H54 (cell line): Measurements from ENCODE around the gene GPR150.

ENCODE experiments used
- DNase-seq: peaks from one replicate; pipeline ENCODE4 v3.0.0; 2011; ENCODE audit warnings: low spot score, mixed read lengths; ENCODE audit not compliant: insufficient read length
- FAIRE-seq: peaks from 3 replicates; lab custom pipeline; 2011; peaks lifted over from hg19 to GRCh38; lab: Jason Lieb, UNC
- POLR2A ChIP-seq: IDR thresholded peaks from 2 replicates; pipeline ENCODE4 v1.6.1; 2011; ENCODE audit warnings: low read depth, mild to moderate bottlenecking, low read length

Gene GPR150

GRCh38 chr5:95620030-95620869, at the start of gene GPR150:
Gene GPR150, plus strand, starts transcription at chr5:95620087. Its CDS starts 189 bp downstream, at chr5:95620276.
- TF ChIP-seq POLR2A: no peak
- no peak for DNase-seq
- no peak for FAIRE-seq

- DNase-seq: no peak
- no peak for FAIRE-seq
- no peak for TF ChIP-seq POLR2A
These were observed 47.9 kb upstream of the GPR150 start for GRCh38 chr5:95572016-95572415.

GRCh38 chr5:95581576-95581975, 38.3 kb upstream of the GPR150 start:
- no peak for TF ChIP-seq POLR2A
- DNase-seq (no peak), FAIRE-seq (no peak)

- DNase-seq (no peak), FAIRE-seq (peak; percentile 52)
- no peak for TF ChIP-seq POLR2A
These were observed 35.9 kb upstream of the GPR150 start for GRCh38 chr5:95583992-95584391.

GRCh38 chr5:95590880-95591279, 29.0 kb upstream of the GPR150 start:
- no peak for TF ChIP-seq POLR2A
- FAIRE-seq: peak; percentile 11
- no peak for DNase-seq

GRCh38 chr5:95591490-95591901, 28.4 kb upstream of the GPR150 start:
- no peak for TF ChIP-seq POLR2A
- DNase-seq: peak; percentile 22
- FAIRE-seq: peak; percentile 99

GRCh38 chr5:95595289-95595931, 24.5 kb upstream of the GPR150 start:
- DNase-seq (no peak), FAIRE-seq (no peak)
- no peak for TF ChIP-seq POLR2A

GRCh38 chr5:95599252-95599651, 20.6 kb upstream of the GPR150 start:
- FAIRE-seq: no peak
- DNase-seq: no peak
- no peak for TF ChIP-seq POLR2A

- no peak for TF ChIP-seq POLR2A
- FAIRE-seq (no peak), DNase-seq (no peak)
These were observed 19.3 kb upstream of the GPR150 start for GRCh38 chr5:95600557-95600956.

- DNase-seq: no peak
- no peak for FAIRE-seq
- no peak for TF ChIP-seq POLR2A
These were observed 14.1 kb upstream of the GPR150 start for GRCh38 chr5:95605786-95606185.

- no peak for DNase-seq
- FAIRE-seq: no peak
- TF ChIP-seq POLR2A: no peak
These were observed 13.5 kb upstream of the GPR150 start for GRCh38 chr5:95606419-95606818.

- DNase-seq (no peak), FAIRE-seq (no peak)
- TF ChIP-seq POLR2A: no peak
These were observed 10.2 kb upstream of the GPR150 start for GRCh38 chr5:95609711-95610110.

GRCh38 chr5:95610546-95610945, 9.3 kb upstream of the GPR150 start:
- no peak for TF ChIP-seq POLR2A
- DNase-seq (no peak), FAIRE-seq (no peak)

- no peak for TF ChIP-seq POLR2A
- DNase-seq (no peak), FAIRE-seq (no peak)
These were observed 8.5 kb upstream of the GPR150 start for GRCh38 chr5:95611396-95611795.
